HCT116 (cell line): ENCODE measurements around the gene PERCC1.

ENCODE experiments used
- POLR2A ChIP-seq: IDR thresholded peaks from 2 replicates; pipeline ENCODE4 v1.7.0; 2011; ENCODE audit warnings: borderline replicate concordance; ENCODE audit not compliant: insufficient read depth, insufficient read length; ENCODE audit errors: extremely low read depth
- TCF7L2 ChIP-seq: IDR thresholded peaks from 2 replicates; pipeline ENCODE4 v1.7.0; 2011; ENCODE audit warnings: borderline replicate concordance, inconsistent platforms; ENCODE audit not compliant: insufficient read depth, insufficient read length; ENCODE audit errors: extremely low read depth
- TF ChIP-seq, protein P1 (sequence below), 3 experiments: fragments of 200-600 bp in 1 of 3; sonication (generic) in 1 of 3; IDR thresholded peaks in 2 of 3; conservative IDR thresholded peaks in 1 of 3; 2 replicates each; pipeline ENCODE4 v1.5.1; 2012 to 2017; ENCODE audit warnings: low read depth in 2 of 3, low read length in 2 of 3, antibody characterized with exemption in 1 of 3, borderline replicate concordance in 1 of 3, control low read depth in 1 of 3, mild to moderate bottlenecking in 1 of 3, mixed read lengths in 1 of 3, mixed run types in 1 of 3, moderate library complexity in 1 of 3; ENCODE audit not compliant: insufficient read depth in 1 of 3
- TF ChIP-seq, protein P2 (sequence below): IDR thresholded peaks from 2 replicates; pipeline ENCODE4 v1.6.1; 2012

DNA sequence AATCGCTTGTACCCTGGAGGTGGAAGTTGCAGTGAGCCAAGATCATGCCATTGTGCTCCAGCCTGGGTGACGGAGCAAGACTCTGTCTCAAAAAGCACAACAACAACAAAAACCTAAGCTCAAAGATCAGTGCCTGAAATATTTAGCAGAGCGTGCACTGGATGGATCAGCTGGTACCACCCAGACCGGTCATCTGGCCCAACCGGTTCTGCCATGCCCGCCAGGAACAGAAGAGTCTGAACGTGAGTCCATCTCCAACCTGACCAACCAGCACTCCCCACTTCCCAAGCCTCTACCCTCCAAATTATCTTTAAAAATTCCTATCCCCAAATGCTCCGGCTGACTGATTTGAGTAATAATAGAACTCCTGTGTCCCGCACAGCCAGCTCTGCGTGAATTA lies 8.8 kb upstream of the PERCC1 start:
- TF ChIP-seq, protein P1, sequence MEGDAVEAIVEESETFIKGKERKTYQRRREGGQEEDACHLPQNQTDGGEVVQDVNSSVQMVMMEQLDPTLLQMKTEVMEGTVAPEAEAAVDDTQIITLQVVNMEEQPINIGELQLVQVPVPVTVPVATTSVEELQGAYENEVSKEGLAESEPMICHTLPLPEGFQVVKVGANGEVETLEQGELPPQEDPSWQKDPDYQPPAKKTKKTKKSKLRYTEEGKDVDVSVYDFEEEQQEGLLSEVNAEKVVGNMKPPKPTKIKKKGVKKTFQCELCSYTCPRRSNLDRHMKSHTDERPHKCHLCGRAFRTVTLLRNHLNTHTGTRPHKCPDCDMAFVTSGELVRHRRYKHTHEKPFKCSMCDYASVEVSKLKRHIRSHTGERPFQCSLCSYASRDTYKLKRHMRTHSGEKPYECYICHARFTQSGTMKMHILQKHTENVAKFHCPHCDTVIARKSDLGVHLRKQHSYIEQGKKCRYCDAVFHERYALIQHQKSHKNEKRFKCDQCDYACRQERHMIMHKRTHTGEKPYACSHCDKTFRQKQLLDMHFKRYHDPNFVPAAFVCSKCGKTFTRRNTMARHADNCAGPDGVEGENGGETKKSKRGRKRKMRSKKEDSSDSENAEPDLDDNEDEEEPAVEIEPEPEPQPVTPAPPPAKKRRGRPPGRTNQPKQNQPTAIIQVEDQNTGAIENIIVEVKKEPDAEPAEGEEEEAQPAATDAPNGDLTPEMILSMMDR (IDR thresholded peaks at IDR 0.05 in 2 of 3, conservative IDR thresholded peaks at IDR 0.05 in 1 of 3; ENCODE audit: borderline replicate concordance in 1 of 3, insufficient read depth in 1 of 3, low read depth in 2 of 3, low read length in 2 of 3): no peak
- TF ChIP-seq, protein P2, sequence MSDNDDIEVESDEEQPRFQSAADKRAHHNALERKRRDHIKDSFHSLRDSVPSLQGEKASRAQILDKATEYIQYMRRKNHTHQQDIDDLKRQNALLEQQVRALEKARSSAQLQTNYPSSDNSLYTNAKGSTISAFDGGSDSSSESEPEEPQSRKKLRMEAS: no peak
- TF ChIP-seq POLR2A (no peak), TCF7L2 (no peak)
